ENCODE results near the gene MFNG.

The MFNG gene

GRCh38 chr22:37420686-37421467 lies 65.3 kb downstream of the MFNG start:
- DNase-seq, result no peak

- no peak for DNase-seq
Observed at GRCh38 chr22:37419969-37420685, 66.1 kb downstream of the MFNG start.

- DNase-seq, result no peak
Observed at GRCh38 chr22:37419370-37419968, 66.7 kb downstream of the MFNG start.
